Measurements from ENCODE around the gene VPS37D. TPM values are rescaled to one million over a fixed set of nuclear protein-coding genes. Genes with fewer than 3 reads are reported as not detected.

VPS37D gene
- total RNA-seq, 1 experiment from 2014 or later, result 4.4 TPM

- intact Hi-C loops (cut with micrococcal nuclease; ENCODE audit: unreplicated experiment) (no loop called here), in situ Hi-C loops (cut with HindIII; ENCODE audit: low pct_unique_long_range_greater_than_20kb, low sequenced_read_pairs) (no loop called here)
- H3K27ac ChIP-seq (ENCODE audit: low read length), result peak overlapping the region; percentile 96
- TF ChIP-seq CTCF (IDR thresholded peaks at IDR 0.05) (no peak), REST (IDR thresholded peaks at IDR 0.05; ENCODE audit: insufficient read depth in 1 of 2, low read depth in 2 of 2, low read length in 1 of 2) (no peak), TCF7L2 (IDR thresholded peaks at IDR 0.05; ENCODE audit: low read depth, low read length) (no peak), SIN3A (IDR thresholded peaks at IDR 0.05; ENCODE audit: borderline replicate concordance, insufficient read depth, low read depth, low read length) (no peak), POLR2AphosphoS5 (IDR thresholded peaks at IDR 0.05; ENCODE audit: low read depth, low read length) (no peak)
- ChIA-PET POLR2A (interaction anchor here (0.6 to 0.7 kb wide), 4 partner anchors 12 to 359 kb away, joined by 3 to 19 read pairs (median 3); no protein-coding TSS in a partner anchor), CTCF (interaction anchor here (0.6 to 1.7 kb wide), 3 partner anchors 15 to 17 kb away, joined by 3 to 4 read pairs (median 3); no protein-coding TSS in a partner anchor)
- no peak for DNase-seq (ENCODE audit: low read depth, low spot score)
- peak overlapping the region; percentile 82 to 96 for H3K4me3 ChIP-seq (ENCODE audit: low read depth in 2 of 2, low read length in 2 of 2)
- no peak for ATAC-seq
- no peaks in the 10 kb centered on the region for H3K9me3 ChIP-seq (ENCODE audit: control insufficient read depth, insufficient read depth, low read depth, low read length)
- no TSS peak for BruUV-seq (replicated peaks)
- H3K4me1 ChIP-seq (ENCODE audit: control insufficient read depth, insufficient read depth, low read length), result peaks cover 75% of the 10 kb centered on the region
- H3K36me3 ChIP-seq (ENCODE audit: control insufficient read depth, insufficient read depth, low read length), result no peaks in the 10 kb centered on the region
- H3K27me3 ChIP-seq (ENCODE audit: control insufficient read depth, insufficient read depth, low read length), result no peaks in the 10 kb centered on the region
These were observed 49.6 kb downstream of the VPS37D start for GRCh38 chr7:73717025-73717807.

GRCh38 chr7:73717991-73718405, 50.4 kb downstream of the VPS37D start:
- peaks cover 71% of the 10 kb centered on the region for H3K4me1 ChIP-seq (ENCODE audit: control insufficient read depth, insufficient read depth, low read length)
- POLR2A ChIA-PET, result no interaction called here
- no peak; the same call in 1 of the 2 replicates for ATAC-seq
- in situ Hi-C loops (cut with HindIII; ENCODE audit: low pct_unique_long_range_greater_than_20kb, low sequenced_read_pairs) (no loop called here), intact Hi-C loops (cut with micrococcal nuclease; ENCODE audit: unreplicated experiment) (no loop called here)
- TF ChIP-seq POLR2AphosphoS5 (IDR thresholded peaks at IDR 0.05; ENCODE audit: low read depth, low read length) (no peak), TCF7L2 (IDR thresholded peaks at IDR 0.05; ENCODE audit: low read depth, low read length) (no peak), SIN3A (IDR thresholded peaks at IDR 0.05; ENCODE audit: borderline replicate concordance, insufficient read depth, low read depth, low read length) (no peak), REST (IDR thresholded peaks at IDR 0.05; ENCODE audit: insufficient read depth in 1 of 2, low read depth in 2 of 2, low read length in 1 of 2) (no peak), CTCF (IDR thresholded peaks at IDR 0.05) (no peak)
- H3K27me3 ChIP-seq (ENCODE audit: control insufficient read depth, insufficient read depth, low read length), result no peaks in the 10 kb centered on the region
- CTCF ChIA-PET, result interaction anchor here (1.7 kb wide), 1 partner anchor 16 kb away, joined by 4 read pairs; no protein-coding TSS in a partner anchor
- no peaks in the 10 kb centered on the region for H3K9me3 ChIP-seq (ENCODE audit: control insufficient read depth, insufficient read depth, low read depth, low read length)
- H3K36me3 ChIP-seq (ENCODE audit: control insufficient read depth, insufficient read depth, low read length), result no peaks in the 10 kb centered on the region
- BruUV-seq (replicated peaks), result no TSS peak
- peak; percentile 68 for DNase-seq (ENCODE audit: low read depth, low spot score)
- H3K4me3 ChIP-seq (ENCODE audit: low read depth in 2 of 2, low read length in 2 of 2), result peak overlapping the region; percentile 82 to 96
- H3K27ac ChIP-seq (ENCODE audit: low read length), result peak overlapping the region; percentile 96
